SHP77 (cell line): ENCODE data around the gene RPL15.

Experiments
- DNase-seq, 2 experiments: peaks; one replicate each; lab custom pipeline; 2025; lab: John Stamatoyannopoulos, UW

Gene RPL15

GRCh38 chr3:23931597-23931996 is 14.7 kb downstream of the RPL15 start:
- no peak for DNase-seq

- no peak for DNase-seq
Observed at GRCh38 chr3:23932571-23932970, 15.6 kb downstream of the RPL15 start.

- DNase-seq: no peak
Observed at GRCh38 chr3:23934253-23934652, 17.3 kb downstream of the RPL15 start.

DNA sequence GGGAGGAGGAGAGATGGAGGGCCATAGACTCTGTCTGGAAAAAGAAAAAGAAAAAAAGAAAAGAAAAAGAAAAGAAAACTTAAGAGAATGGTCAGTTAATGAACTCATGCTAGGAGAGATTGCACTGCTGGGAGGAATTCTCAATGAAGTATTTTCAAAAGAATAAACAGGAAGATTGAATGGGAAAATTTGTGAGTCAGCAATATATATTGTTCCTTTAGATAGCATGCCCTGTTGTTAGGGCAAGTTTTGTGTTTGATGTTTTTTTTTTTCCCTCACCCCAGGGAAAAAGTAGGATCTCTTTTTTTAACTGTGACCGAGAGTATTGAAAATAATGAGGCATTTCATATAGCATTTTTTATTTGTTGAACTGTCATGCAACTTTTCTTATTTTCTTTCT is 20.4 kb downstream of the RPL15 start:
- DNase-seq: no peak

DNA sequence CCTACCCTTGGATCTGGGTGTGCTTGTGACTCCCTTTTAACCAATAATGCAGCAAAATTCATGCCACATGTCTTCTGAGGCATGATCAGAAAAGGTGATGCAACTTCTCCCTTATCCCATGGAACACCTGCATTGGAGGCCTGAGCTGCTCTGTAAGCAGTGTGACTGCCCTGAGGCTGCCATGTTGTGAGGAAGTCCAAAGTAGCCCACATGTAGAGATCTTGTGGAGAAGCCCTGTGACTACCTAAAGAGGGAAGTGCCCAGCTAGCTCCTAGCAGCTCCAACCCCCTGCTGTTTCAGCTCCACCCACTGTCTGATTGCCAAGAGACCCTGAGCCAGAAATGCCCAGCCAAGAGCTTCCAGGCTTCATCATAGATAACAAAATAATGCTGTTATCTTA is 21.8 kb downstream of the RPL15 start:
- no peak for DNase-seq

GRCh38 chr3:23940775-23941174 is 23.8 kb downstream of the RPL15 start:
- DNase-seq: peak in 1 of 2 experiments; percentile 1

GRCh38 chr3:23941440-23941839 is 24.5 kb downstream of the RPL15 start:
- DNase-seq: no peak

- DNase-seq: no peak
Observed at GRCh38 chr3:23942546-23942945, 25.6 kb downstream of the RPL15 start.

- DNase-seq: no peak
Observed at GRCh38 chr3:23944007-23944783, 27.3 kb downstream of the RPL15 start.

DNA sequence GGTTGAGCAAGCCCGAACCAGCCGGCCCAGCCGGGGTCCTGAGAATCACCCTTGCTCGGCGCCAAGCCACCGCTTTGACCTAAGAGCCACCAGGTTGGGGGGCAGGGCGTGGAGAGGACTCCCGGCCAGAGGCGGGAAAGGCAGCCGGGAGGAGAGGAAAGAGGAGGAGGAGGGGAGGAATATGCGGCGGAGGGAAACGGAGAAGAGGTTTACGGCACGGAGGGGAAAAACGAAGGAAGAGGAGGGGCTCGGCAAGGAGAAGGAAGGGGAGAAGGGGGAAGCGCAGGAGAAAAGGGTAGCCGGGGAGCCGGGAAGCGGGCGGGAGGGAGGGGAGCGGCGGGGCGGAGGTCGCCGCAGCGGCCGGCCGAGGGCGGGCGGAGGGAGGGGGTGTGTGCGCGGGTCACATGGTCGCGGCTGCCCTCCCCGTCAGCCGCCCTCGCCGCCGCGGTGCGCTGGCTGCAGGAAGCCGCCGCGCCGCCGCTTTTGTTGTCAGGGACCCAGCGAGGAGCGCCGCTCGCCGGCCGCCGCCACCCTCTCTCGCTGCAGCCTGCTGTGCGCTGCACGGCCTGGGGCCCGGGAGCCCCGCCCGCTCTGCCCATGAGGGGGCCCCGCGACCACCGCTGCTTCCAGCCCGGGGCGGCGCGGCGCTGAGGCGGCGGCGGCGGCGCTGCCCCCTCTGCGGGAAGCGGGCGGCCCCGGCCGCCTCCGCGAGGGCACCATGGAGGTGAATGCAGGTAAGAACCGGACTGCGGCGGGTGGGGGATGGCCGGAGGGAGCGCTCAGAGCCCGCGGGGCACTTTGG is 28.1 kb downstream of the RPL15 start, which contains the start of gene NR1D2:
TSS of gene NR1D2 (plus strand) at position 426 of the 802 bp plus-strand sequence. CDS start at position 719, 293 bp downstream.
- DNase-seq: peak; percentile 45 to 79

DNA sequence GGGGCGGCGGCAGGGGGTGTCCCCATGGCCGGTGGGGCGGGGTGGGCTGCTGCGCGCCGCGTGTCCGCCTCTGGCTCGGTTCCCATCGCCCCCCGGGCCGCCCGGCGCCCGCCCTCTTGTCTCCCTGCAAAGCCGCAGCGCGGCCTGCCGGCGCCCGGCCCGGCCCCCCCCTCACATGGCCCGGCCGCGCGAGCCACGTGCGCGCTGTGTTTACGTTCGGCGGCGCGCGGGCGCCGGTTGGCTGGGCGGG is 28.7 kb downstream of the RPL15 start:
- no peak for DNase-seq

- peak; percentile 88 to 91 for DNase-seq
Observed at GRCh38 chr3:23945913-23946687, 29.2 kb downstream of the RPL15 start.

DNA sequence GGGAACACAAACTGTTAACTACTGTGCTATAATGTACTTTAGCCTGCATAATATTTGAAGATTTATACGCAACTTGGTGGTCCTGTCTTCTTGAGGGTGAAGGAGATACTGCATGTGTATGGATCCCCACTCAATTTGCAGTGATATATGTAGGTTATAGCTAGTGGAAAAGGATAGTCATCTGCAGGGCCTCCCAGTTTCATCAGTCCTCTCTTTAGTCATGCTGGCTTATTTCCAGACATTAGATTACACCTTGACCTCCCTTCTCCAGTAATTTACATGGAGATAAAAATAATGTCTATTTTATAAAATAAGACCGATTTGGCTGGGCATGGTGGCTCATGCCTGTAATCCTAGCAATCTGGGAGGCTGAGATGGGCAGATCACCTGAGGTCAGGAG is 31.8 kb downstream of the RPL15 start:
- DNase-seq: no peak

GRCh38 chr3:23949784-23950183 is 32.9 kb downstream of the RPL15 start:
- peak; percentile 16 to 37 for DNase-seq

- DNase-seq: no peak
Observed at GRCh38 chr3:23950293-23950692, 33.4 kb downstream of the RPL15 start.

- DNase-seq: no peak
Observed at GRCh38 chr3:23952646-23953045, 35.7 kb downstream of the RPL15 start.

DNA sequence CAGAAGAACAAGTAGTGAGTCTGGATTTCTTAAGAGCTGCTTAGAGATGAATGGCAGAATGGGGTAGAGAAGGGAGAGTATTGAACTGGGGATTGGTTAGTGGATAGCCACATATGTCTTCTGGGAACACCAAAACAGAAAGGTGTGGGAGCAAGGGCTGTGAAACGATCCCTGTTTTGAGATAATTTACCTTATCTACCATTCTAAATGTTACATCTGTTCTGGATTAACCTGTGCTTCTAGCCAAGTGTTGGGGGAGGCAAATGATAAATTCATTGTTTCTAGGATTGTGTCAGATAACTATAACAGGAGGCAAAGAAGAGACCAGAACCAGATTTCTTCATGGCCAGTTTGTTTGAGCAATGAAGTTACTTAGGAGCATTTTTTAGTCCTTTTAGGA is 36.6 kb downstream of the RPL15 start:
- DNase-seq: no peak

DNA sequence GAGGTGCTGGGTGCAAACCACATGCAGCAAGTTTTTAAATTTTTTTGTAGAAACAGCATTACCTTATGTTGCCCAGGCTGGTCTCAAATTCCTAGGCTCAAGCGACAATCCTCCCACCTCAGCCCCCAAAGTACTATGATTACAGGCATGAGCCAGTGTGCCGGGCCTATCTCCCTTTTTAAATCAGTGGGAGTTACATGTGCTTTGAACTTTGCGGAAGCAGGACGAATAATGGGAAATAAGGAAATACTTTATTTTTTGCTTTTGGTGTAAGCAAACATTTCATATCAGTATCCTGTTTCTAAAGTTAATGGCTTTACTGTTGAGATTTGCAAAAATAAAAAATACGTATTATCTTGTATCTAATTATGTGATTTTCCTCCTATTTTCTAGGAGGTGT is 37.2 kb downstream of the RPL15 start:
- DNase-seq: no peak

- no peak for DNase-seq
Observed at GRCh38 chr3:23956701-23957100, 39.8 kb downstream of the RPL15 start.

GRCh38 chr3:23959135-23959900 is 42.4 kb downstream of the RPL15 start:
- no peak for DNase-seq

GRCh38 chr3:23960649-23961048 is 43.7 kb downstream of the RPL15 start:
- DNase-seq: no peak

DNA sequence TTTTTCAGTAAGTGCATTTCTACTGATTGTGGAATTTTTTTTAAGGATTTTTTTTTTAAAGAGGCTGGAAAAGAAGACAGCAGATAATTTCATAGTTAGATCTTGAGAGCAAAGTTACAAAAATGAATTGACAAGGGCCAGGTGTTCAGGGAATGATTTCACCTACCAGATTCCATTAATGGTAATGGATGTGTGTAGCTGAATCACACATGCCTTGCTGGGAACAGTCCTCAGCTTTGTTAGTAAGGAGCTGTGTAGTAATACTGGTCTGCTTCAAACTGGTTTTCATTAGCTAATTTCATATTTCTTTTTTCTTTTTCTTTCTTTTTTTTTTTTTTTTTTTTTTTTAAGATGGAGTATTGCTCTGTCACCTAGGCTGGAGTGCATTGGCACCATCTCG is 44.1 kb downstream of the RPL15 start:
- no peak for DNase-seq
